K562 (cell line): Measurements from ENCODE around the gene ALOX12. TPM values are rescaled to one million over a fixed set of nuclear protein-coding genes. Genes with fewer than 3 reads are reported as not detected.
A peak's percentile ranks its signal among the peaks of the same experiment; 100 is the strongest.

Source experiments
- BRF1 ChIP-seq: IDR thresholded peaks from 3 replicates; pipeline ENCODE4 v1.6.1; 2011; ENCODE audit warnings: borderline replicate concordance, mild to moderate bottlenecking; ENCODE audit not compliant: insufficient read length; ENCODE audit errors: extremely low read depth
- CBX5 ChIP-seq: IDR thresholded peaks from 2 replicates; pipeline ENCODE4 v1.6.1; 2014; ENCODE audit warnings: low read depth, borderline replicate concordance
- GTF3C2 ChIP-seq: IDR thresholded peaks from 3 replicates; pipeline ENCODE4 v1.6.1; 2011; ENCODE audit warnings: borderline replicate concordance, mild to moderate bottlenecking, moderate library complexity; ENCODE audit not compliant: insufficient read length; ENCODE audit errors: extremely low read depth
- MYNN ChIP-seq, 2 experiments: sonication (generic); formaldehyde crosslinking in 1 of 2; IDR thresholded peaks; 2 replicates each; pipeline versions ENCODE4 v1.5.0 to v1.6.1; 2016 to 2020; ENCODE audit warnings: antibody characterized with exemption in 1 of 2, missing genetic modification reagents in 1 of 2
- PHF8 ChIP-seq: fragments of 200-600 bp; sonication (generic); IDR thresholded peaks from 2 replicates; pipeline ENCODE4 v1.6.1; 2012; ENCODE audit warnings: mixed run types, mild to moderate bottlenecking, inconsistent platforms, low read length, moderate library complexity, borderline replicate concordance
- SP2 ChIP-seq: IDR thresholded peaks from 2 replicates; pipeline ENCODE4 v1.6.1; 2011; ENCODE audit warnings: mild to moderate bottlenecking, low read depth, low read length, moderate library complexity; ENCODE audit not compliant: poor library complexity, severe bottlenecking; ENCODE audit errors: extremely low read depth
- SRF ChIP-seq, 2 experiments: fragments of 250-450, 450-650 bp in 1 of 2; sonication (Bioruptor Pico) in 1 of 2; sonication (generic) in 1 of 2; formaldehyde crosslinking; IDR thresholded peaks; 2 replicates each; pipeline versions ENCODE4 v1.5.0 to v1.5.1; 2020 to 2022; ENCODE audit warnings: mild to moderate bottlenecking in 1 of 2, missing genetic modification reagents in 1 of 2
- STAG1 ChIP-seq: sonication (generic); formaldehyde crosslinking; IDR thresholded peaks from 2 replicates; pipeline ENCODE4 v1.5.0; 2020; ENCODE audit warnings: missing genetic modification reagents, borderline replicate concordance
- U2AF2 ChIP-seq: fragments of 200-400 bp; formaldehyde crosslinking; optimal IDR thresholded peaks from 2 replicates; pipeline ENCODE3; 2017; ENCODE audit warnings: low read depth, mild to moderate bottlenecking, low read length
- ZBTB1 ChIP-seq: sonication (generic); formaldehyde crosslinking; IDR thresholded peaks from 2 replicates; pipeline ENCODE4 v1.8.1; 2023; ENCODE audit warnings: missing genetic modification reagents, low read depth, mild to moderate bottlenecking, borderline replicate concordance
- ZNF134 ChIP-seq: fragments of 250-450 bp; sonication (Bioruptor Pico); conservative IDR thresholded peaks from 2 replicates; pipeline ENCODE4 v1.4.0; 2020
- ZNF140 ChIP-seq: fragments of 250-450 bp; sonication (Bioruptor Pico); IDR thresholded peaks from 2 replicates; pipeline ENCODE4 v1.8.0; 2021; ENCODE audit warnings: moderate library complexity, mild to moderate bottlenecking, inconsistent platforms
- ZNF24 ChIP-seq: fragments of 450-650 bp; IDR thresholded peaks from 2 replicates; pipeline ENCODE4 v1.6.1; 2016
- ZNF512 ChIP-seq: IDR thresholded peaks from 2 replicates; pipeline ENCODE4 v1.6.1; 2016; ENCODE audit warnings: missing genetic modification characterization, missing compliant biosample characterization
- ZNF655 ChIP-seq: fragments of 250-450 bp; sonication (Bioruptor Pico); IDR thresholded peaks from 2 replicates; pipeline ENCODE4 v1.5.0; 2021
- ZNF696 ChIP-seq: fragments of 250-450 bp; sonication (Bioruptor Pico); conservative IDR thresholded peaks from 2 replicates; pipeline ENCODE4 v1.4.0; 2020; ENCODE audit warnings: mild to moderate bottlenecking, moderate library complexity
- polyA plus RNA-seq, 8 experiments: library from polyadenylated mRNA; depleted of rRNA in 4 of 8; stranded (reverse) in 5 of 8; unstranded in 3 of 8; fragments of >200 nt; fragmentation: Nextera tagmentation in 2 of 8; fragmentation: Illumina TruSeq in 1 of 8; extraction: Ambion mirVana in 2 of 8; extraction: Trizol in 1 of 8; gene quantifications; 2 replicates each; pipeline versions ENCODE4 v1.2.1 to v1.2.3, GENCODE V29; 2011 to 2014; ENCODE audit warnings: inconsistent platforms in 1 of 8, missing spikeins in 1 of 8
- total RNA-seq, 7 experiments: library from RNA; depleted of rRNA in 6 of 7; stranded (reverse); fragments of >200 nt in 6 of 7; fragmentation: Illumina TruSeq in 2 of 7; extraction: Trizol in 2 of 7; gene quantifications; 2 replicates each; pipeline versions ENCODE4 v1.2.1 to v1.2.3, GENCODE V29; 2011 to 2021; ENCODE audit warnings: low replicate concordance in 1 of 7
- TF ChIP-seq, protein P1 (sequence below): fragments of 450-650 bp; formaldehyde crosslinking; IDR thresholded peaks from 2 replicates; pipeline ENCODE4 v1.4.0; 2020; ENCODE audit warnings: mild to moderate bottlenecking

ALOX12 gene
- total and polyA plus RNA-seq, 9 of the 15 experiments (the other 6 are each of a cell fraction or from before 2014, with no cell fraction given) = 0.09 to 1.1 (median 0.47) TPM; not detected in 1

DNA sequence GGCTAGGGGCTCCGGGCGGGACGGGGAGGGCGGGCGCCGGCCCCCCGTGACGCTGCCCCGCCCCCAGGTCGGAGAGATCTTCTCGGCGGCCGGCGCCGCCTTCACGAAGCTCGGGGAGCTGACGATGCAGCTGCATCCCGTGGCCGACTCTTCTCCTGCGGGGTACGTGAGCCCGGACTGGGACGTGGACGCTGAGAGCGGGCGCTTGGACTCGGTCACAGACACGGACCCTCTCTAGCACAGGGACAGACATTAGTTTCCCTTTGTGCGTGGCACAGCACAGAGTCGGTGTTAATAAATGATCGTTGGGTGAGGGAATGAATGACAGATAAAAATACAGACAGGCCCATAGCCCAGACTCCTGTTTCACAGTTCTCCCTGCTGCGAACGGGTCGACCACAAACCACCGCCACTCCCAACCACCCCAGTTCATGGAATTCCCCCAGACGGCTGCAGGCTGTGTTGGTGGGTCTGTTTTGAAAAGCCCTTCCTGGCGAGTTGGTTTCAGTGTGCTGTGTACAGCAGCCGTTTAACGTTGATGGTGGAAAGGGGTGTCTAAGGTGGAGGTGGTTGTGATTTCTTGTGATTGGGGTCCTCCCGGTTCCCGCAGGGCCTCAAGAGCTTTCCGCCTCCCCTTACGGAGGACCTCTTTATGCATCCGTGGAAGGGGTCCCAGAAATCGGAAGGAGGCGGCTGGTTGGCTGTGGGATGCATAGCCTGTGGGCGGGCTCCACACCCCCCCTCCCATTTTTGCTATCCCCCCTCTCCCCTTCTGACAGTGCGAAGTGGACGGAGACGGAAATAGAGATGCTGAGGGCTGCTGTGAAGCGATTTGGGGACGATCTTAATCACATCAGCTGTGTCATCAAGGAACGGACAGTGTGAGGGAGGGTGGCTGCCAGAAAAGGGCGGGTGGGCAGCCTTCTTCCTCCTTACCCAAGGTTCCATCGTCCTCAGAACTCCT, 19.4 kb downstream of the ALOX12 start (continued):
- TF ChIP-seq ZNF655 (no peak), SRF (CRISPR knock-in tag; IDR thresholded peaks at IDR 0.05) (peak in 1 of 2 experiments; percentile 70; a peak in 2 of 4 replicates), ZNF512 (no peak), MYNN (IDR thresholded peaks at IDR 0.05) (peak; percentile 4; the same call in 1 of the 2 replicates), MYNN (CRISPR knock-in tag; IDR thresholded peaks at IDR 0.05) (no peak), STAG1 (CRISPR knock-in tag) (0 out of 2 replicates have a peak, but pooled peaks have one; percentile 10), GTF3C2 (no peak), ZNF134 (no peak), PHF8 (peak; percentile 45; the same call in 1 of the 2 replicates), CBX5 (no peak), ZNF140 (CRISPR knock-in tag) (no peak), U2AF2 (no peak), ZNF24 (peak; percentile 38), BRF1 (no peak), ZBTB1 (no peak), ZNF696 (CRISPR knock-in tag) (no peak), SP2 (no peak)
- TF ChIP-seq, protein P1, sequence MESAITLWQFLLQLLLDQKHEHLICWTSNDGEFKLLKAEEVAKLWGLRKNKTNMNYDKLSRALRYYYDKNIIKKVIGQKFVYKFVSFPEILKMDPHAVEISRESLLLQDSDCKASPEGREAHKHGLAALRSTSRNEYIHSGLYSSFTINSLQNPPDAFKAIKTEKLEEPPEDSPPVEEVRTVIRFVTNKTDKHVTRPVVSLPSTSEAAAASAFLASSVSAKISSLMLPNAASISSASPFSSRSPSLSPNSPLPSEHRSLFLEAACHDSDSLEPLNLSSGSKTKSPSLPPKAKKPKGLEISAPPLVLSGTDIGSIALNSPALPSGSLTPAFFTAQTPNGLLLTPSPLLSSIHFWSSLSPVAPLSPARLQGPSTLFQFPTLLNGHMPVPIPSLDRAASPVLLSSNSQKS = no peak
